Astrocyte (in vitro differentiated cells and primary cell): ENCODE measurements around the gene NINJ1.

Source experiments
- CTCF ChIP-seq: IDR thresholded peaks from 2 replicates; pipeline ENCODE4 v1.5.1; 2011; ENCODE audit warnings: low read depth, mild to moderate bottlenecking, inconsistent platforms, low read length, moderate library complexity; ENCODE audit not compliant: insufficient read depth
- EZH2 ChIP-seq: IDR thresholded peaks from 2 replicates; pipeline ENCODE4 v1.6.1; 2012; ENCODE audit warnings: mild to moderate bottlenecking, low read length, inconsistent platforms; ENCODE audit not compliant: insufficient read depth

- no peak for TF ChIP-seq CTCF
- no peak for TF ChIP-seq EZH2
These were observed 51.1 kb downstream of the NINJ1 start for GRCh38 chr9:93082841-93083411.
